IPS-18a (cell line): Measurements from ENCODE around the gene ZNF136.

Source experiments
- H3K27ac ChIP-seq: one replicate; pipeline ENCODE4 v1.5.1; 2013; ENCODE audit warnings: low read length
- H3K27me3 ChIP-seq: one replicate; pipeline ENCODE4 v1.6.1; 2013; ENCODE audit warnings: mild to moderate bottlenecking, low read length; ENCODE audit not compliant: control insufficient read depth, insufficient read depth
- H3K36me3 ChIP-seq: one replicate; pipeline ENCODE4 v1.6.1; 2013; ENCODE audit warnings: low read depth, low read length; ENCODE audit not compliant: control insufficient read depth
- H3K4me1 ChIP-seq: one replicate; pipeline ENCODE4 v1.6.1; 2013; ENCODE audit warnings: low read depth, low read length; ENCODE audit not compliant: control insufficient read depth
- H3K4me3 ChIP-seq: one replicate; pipeline ENCODE4 v1.5.1; 2013; ENCODE audit warnings: low read length
- H3K9ac ChIP-seq: one replicate; pipeline ENCODE4 v1.6.1; 2013; ENCODE audit warnings: mild to moderate bottlenecking, low read length, moderate library complexity
- H3K9me3 ChIP-seq: one replicate; pipeline ENCODE4 v1.6.1; 2013; ENCODE audit warnings: low read depth, low read length; ENCODE audit not compliant: control insufficient read depth

Gene ZNF136

DNA sequence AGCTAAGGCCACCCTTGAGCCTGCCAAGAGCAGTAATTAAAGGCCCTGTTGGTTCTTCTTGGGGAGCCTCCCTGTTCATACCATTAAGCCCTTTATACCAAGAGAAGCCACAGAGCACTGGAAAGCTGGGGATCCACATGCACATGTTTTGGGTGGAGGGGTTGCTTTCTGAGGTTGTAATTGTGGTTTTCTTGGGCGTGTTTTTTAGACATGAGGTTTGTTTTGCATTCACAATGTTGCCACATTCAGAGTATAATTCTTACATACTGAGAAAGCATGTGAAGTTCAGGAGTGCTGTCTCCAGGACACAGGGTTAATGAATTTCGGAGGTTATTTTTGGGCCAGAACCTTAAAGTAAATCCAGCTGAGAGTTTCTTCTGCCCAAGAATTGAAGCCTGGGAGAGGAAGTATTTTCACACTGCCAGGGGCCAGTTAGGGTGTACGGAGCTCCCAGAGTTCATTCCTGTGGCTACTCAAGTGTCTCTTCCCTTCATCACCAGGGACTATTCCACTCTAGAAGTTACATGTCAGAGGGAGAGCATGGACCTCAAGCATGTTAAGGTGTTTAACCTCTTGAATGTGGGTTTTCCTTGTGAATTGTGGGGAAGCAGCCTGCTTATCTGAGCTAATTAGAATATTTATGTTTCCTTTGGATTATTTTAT lies 37.0 kb downstream of the ZNF136 start:
- H3K9me3 ChIP-seq = peaks cover 7% of the 10 kb centered on the region
- H3K27ac ChIP-seq = no peak overlapping the region
- H3K27me3 ChIP-seq = no peaks in the 10 kb centered on the region
- no peak overlapping the region for H3K9ac ChIP-seq
- H3K4me1 ChIP-seq = no peaks in the 10 kb centered on the region
- no peak overlapping the region for H3K4me3 ChIP-seq
- no peaks in the 10 kb centered on the region for H3K36me3 ChIP-seq

DNA sequence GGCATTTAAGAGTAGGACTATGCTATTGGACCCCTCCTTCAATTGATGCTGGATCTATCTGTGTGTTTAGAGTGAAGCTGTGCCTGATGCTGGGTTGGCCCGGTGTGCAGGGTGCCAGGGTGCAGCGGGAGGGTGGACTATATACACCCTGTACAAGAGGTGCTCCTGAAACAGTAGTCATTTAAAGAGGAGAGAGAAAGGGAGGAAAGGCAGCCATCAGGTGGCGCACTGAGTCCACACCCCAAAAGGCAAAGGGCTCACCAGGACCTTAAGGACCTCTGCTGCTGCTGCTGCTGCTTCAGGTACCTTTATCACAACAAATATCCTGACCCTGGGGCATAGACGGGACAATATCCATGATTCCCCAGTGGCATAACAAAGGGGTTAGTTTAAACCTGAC lies 39.4 kb downstream of the ZNF136 start:
- Histone ChIP-seq H3K36me3 (no peaks in the 10 kb centered on the region), H3K27ac (no peak overlapping the region), H3K4me3 (no peak overlapping the region), H3K27me3 (no peaks in the 10 kb centered on the region), H3K9me3 (peaks cover 10% of the 10 kb centered on the region), H3K4me1 (no peaks in the 10 kb centered on the region), H3K9ac (no peak overlapping the region)

DNA sequence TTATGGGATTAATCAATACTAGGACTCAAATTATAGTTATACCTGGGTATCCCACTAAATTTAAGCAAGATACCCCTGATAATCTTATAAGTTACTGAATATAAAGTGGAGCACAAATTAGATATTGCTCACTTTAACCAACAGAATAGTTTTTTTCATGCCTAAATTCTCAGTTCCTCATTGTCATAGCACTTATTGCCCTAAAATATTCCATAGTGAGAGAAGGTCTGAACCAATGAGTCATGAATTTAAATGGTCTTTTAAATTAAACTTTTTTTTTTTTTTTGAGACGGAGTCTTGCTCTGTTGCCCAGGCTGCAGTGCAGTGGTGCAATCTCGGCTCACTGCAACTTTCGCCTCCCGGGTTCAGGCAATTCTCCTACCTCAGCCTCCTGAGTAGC lies 42.4 kb downstream of the ZNF136 start:
- peaks cover 23% of the 10 kb centered on the region for H3K9me3 ChIP-seq
- H3K4me3 ChIP-seq = no peak overlapping the region
- H3K27ac ChIP-seq = no peak overlapping the region
- no peaks in the 10 kb centered on the region for H3K27me3 ChIP-seq
- H3K9ac ChIP-seq = no peak overlapping the region
- no peaks in the 10 kb centered on the region for H3K36me3 ChIP-seq
- H3K4me1 ChIP-seq = no peaks in the 10 kb centered on the region

DNA sequence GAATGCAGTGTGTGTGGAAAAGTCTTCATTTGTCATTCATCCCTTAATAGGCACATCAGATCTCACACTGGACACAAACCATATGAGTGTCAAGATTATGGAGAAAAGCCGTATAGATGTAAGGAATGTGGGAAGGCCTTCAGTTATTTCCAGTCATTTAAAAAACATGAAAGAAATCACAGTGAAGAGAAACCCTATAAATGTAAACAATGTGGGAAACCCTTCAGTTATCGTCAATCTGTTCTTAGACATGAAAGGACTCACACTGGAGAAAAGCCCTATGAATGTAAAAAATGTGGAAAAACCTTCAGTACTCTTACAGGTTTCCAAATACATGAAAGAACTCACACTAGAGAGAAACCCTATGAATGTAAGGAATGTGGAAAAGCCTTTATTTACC lies 45.3 kb downstream of the ZNF136 start:
- H3K4me1 ChIP-seq = no peaks in the 10 kb centered on the region
- H3K27me3 ChIP-seq = no peaks in the 10 kb centered on the region
- no peak overlapping the region for H3K27ac ChIP-seq
- H3K9me3 ChIP-seq = peaks cover 40% of the 10 kb centered on the region
- no peak overlapping the region for H3K4me3 ChIP-seq
- no peaks in the 10 kb centered on the region for H3K36me3 ChIP-seq
- no peak overlapping the region for H3K9ac ChIP-seq

DNA sequence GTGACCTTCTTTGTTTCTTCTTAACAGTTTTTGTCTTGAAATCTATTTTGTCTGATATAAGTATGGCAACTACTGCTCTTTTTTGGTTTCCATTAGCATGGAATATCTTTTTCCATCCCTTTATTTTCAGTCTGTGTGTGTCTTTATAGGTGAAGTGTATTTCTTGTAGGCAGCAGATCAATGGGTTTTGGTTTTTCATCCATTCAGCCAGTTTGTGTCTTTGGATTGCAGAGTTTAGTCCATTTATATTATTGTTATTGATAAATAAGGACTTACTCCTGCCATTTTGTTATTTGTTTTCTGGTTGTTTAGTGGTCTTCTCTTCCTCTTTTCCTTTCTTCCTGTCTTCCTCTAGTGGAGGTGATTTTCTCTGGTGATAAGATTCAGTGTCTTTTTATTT lies 54.4 kb downstream of the ZNF136 start:
- Histone ChIP-seq H3K4me1 (no peaks in the 10 kb centered on the region), H3K27ac (no peak overlapping the region), H3K36me3 (no peaks in the 10 kb centered on the region), H3K9me3 (peaks cover 24% of the 10 kb centered on the region), H3K27me3 (no peaks in the 10 kb centered on the region), H3K9ac (no peak overlapping the region), H3K4me3 (no peak overlapping the region)

DNA sequence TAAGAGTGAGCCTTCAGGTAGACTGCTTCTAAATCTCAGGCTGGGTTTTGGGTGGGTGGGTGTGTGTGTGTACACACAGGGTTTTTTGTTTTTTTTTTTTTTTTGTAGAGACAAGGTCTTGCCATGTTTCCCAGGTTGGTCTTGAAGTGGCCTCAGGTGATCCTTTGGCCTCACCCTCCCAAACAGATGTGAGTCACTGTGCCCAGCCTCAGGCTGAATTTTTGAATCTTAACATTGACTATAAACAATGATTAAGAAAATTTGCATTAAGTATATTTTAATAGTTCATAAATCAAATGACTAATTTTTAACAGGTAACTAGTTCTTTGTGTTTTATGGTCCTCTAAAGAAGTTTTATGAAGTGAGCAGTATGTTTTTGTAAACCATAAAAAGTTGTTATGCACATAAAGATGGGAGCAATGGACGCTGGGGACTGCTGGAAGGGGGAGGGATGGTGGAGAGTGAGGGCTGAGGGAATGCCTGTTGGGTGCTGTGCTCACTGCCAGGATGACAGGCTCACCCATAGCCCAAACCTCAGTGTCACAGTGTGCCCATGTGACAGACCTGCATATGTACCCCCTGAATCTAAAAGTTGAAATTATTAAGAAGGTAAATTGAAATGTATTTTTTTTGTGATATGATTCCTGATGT lies 60.2 kb downstream of the ZNF136 start:
- Histone ChIP-seq H3K4me3 (no peak overlapping the region), H3K9me3 (peaks cover 12% of the 10 kb centered on the region), H3K27ac (no peak overlapping the region), H3K4me1 (no peaks in the 10 kb centered on the region), H3K9ac (no peak overlapping the region), H3K36me3 (no peaks in the 10 kb centered on the region), H3K27me3 (no peaks in the 10 kb centered on the region)

DNA sequence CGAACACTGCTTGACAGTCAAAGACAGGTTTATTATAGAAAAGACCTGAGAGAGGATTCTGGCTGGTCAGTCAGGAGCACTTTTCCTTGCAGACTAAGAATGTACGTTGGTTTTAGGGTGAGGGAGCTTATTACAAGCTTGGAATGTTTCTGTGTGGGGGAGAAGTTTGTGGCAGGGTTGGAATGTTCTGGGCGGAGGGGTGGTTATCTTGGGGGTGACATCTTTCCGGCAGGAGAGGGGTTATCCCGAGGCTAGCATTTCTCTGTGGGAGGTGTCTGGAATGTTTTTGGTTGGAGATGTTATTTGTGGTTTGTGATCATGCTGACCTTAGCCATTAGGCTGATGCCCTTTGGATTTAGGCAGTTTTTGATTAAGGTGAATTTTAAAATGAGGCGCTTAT lies 61.8 kb downstream of the ZNF136 start:
- H3K9ac ChIP-seq = no peak overlapping the region
- no peaks in the 10 kb centered on the region for H3K27me3 ChIP-seq
- peaks cover 9% of the 10 kb centered on the region for H3K9me3 ChIP-seq
- no peaks in the 10 kb centered on the region for H3K4me1 ChIP-seq
- no peak overlapping the region for H3K27ac ChIP-seq
- no peak overlapping the region for H3K4me3 ChIP-seq
- no peaks in the 10 kb centered on the region for H3K36me3 ChIP-seq

DNA sequence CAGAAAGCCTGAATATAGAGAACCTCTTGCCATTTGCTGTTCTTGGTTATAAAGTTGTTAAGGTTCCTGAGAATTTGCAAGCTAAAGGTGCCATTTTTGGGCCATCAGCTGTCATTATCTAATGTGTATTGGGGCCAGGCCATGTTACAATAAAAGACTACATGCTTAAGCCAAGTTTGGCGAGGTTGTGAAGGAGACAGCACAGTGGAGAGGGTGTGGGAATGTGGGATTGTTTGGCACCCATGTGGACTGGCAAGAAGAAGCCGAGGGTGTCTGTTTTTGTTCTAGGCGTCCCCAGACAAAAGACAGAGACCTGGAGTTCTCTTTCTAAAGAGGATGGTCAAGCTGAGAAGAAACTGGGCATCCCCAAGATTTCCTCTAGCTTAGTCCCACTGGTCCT lies 67.1 kb downstream of the ZNF136 start:
- H3K27ac ChIP-seq = no peak overlapping the region
- H3K27me3 ChIP-seq = no peaks in the 10 kb centered on the region
- H3K36me3 ChIP-seq = no peaks in the 10 kb centered on the region
- H3K9me3 ChIP-seq = peaks cover 17% of the 10 kb centered on the region
- no peak overlapping the region for H3K4me3 ChIP-seq
- no peak overlapping the region for H3K9ac ChIP-seq
- no peaks in the 10 kb centered on the region for H3K4me1 ChIP-seq

DNA sequence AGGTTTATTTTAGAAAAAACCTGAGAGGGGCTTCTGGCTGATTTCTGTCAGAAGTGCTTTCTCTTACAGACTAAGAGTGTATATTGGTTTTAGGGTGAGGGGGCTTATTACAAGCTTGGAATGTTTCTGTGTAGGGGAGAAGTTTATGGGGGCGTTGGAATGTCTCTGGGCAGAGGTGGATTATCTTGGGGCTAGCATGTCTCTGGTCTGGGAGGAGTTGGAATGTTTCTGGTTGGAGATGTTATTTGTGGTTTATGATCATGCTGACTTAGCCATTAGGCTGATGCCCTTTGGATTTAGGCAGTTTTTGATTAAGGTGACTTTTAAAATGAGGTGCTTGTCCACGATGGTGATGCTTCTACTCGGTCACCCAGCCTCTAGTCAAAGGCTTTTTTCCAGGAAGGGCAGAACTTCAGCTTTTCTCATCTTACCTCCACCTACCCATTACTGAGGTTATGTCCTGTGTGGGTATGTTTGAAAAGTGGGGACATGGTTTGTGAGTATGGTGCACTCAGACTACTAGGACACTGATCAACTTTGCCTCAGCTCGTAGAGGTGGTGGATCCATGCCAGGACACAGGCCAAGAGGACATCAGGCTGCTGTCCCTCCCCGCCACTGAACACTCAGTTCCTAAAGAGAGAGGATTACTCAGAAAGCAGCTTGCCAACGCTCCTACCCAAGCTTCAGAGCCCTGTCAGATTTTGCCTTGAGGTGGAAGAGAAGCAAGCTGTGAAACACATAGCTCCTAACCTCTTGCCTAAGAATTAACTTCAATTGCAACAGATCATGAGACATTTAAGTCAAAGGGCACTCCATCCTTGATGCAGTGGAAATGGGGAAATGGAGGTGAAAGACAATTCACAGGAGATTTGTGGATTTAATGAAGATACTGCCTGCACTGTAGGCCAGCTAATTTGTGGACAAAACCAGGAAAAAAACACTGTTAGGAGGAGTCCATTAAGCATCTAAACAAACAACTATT lies 68.1 kb downstream of the ZNF136 start:
- Histone ChIP-seq H3K9me3 (peaks cover 14% of the 10 kb centered on the region), H3K27me3 (no peaks in the 10 kb centered on the region), H3K27ac (no peak overlapping the region), H3K9ac (no peak overlapping the region), H3K4me1 (no peaks in the 10 kb centered on the region), H3K36me3 (no peaks in the 10 kb centered on the region), H3K4me3 (no peak overlapping the region)

DNA sequence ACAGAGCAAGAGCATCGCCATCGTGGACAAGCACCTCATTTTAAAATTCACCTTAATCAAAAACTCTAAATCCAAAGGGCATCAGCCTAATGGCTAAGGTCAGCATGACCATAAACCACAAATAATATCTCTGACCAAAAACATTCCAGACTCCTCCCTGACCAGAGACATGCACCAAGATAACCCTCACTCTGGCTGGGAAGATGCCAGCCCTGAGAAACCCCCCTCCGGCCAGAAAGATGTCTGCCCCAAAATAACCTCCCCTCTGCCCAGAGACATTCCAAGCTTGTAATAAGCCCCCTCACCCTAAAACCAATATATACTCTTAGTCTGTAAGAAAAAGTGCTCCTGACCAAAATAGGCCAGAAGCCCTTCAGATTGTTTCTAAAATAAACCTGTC lies 70.1 kb downstream of the ZNF136 start:
- Histone ChIP-seq H3K9me3 (peaks cover 15% of the 10 kb centered on the region), H3K36me3 (no peaks in the 10 kb centered on the region), H3K27me3 (no peaks in the 10 kb centered on the region), H3K9ac (no peak overlapping the region), H3K4me3 (no peak overlapping the region), H3K27ac (no peak overlapping the region), H3K4me1 (no peaks in the 10 kb centered on the region)

DNA sequence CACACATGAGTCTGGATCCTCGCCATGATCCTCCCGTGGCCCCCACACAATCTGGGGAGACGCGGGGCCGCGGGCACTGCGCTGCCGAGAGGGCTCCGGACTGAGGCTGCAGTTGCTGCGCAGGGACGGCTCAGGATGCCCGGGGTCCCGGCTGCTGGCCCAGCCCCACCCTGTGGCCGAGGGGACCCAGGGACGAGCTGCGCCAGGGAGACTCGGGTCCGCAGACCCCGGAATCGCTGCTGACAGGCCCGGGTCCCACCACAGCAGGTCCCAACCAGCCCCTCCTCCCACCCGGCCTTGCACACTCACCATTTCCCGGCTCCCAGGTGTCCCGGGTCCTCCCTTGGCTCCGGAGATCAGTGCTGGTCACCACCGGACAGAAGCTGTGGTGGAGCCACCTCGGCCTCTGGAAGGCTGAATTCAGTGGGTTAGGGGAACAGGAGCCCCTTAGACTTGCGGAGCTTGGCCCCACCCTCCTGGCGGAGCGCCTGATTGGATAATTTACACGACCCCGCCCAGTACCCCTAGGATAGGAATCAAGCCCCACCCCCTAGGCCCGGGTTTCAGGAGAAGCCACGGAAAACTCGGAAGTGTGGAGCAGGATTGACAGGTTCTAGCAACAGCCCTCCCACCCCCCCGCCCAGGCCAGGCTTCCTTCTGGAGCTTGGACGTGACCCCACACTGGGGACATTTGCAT lies 74.4 kb downstream of the ZNF136 start:
- Histone ChIP-seq H3K36me3 (no peaks in the 10 kb centered on the region), H3K9me3 (peaks cover 3% of the 10 kb centered on the region), H3K4me3 (no peak overlapping the region)

More for the DNA sequence above, 74.4 kb downstream of the ZNF136 start:
- no peak overlapping the region for H3K9ac ChIP-seq
- no peaks in the 10 kb centered on the region for H3K27me3 ChIP-seq
- no peaks in the 10 kb centered on the region for H3K4me1 ChIP-seq
- no peak overlapping the region for H3K27ac ChIP-seq
